Endothelial cell of umbilical vein (primary cell): ENCODE results near the gene MYH11. TPM values are rescaled to one million over a fixed set of nuclear protein-coding genes. Genes with fewer than 3 reads are reported as not detected.

ENCODE experiments used
- BruUV-seq: library from RNA; stranded (reverse); fragments of 400-500 nt; replicated peaks from 2 replicates; lab custom pipeline; 2021; lab: Mats Ljungman, UMichigan
- CTCF ChIA-PET: fragments of 300-600, 350-600 bp; sonication (Branson Sonifier 250); formaldehyde crosslinking; loops from one replicate; lab custom pipeline; 2021; ENCODE audit warnings: antibody characterized with exemption, inconsistent platforms; lab: Charles Lee
- POLR2A ChIA-PET: fragments of 300-600, 350-600 bp; sonication (Branson Sonifier 250); formaldehyde crosslinking; loops from one replicate; lab custom pipeline; 2021; ENCODE audit warnings: antibody characterized with exemption, inconsistent platforms; lab: Charles Lee
- DNase-seq: peaks from one replicate; pipeline ENCODE4 v3.0.0-alpha.2; 2011; ENCODE audit warnings: low read depth, low spot score
- FAIRE-seq: peaks from 2 replicates; lab custom pipeline; 2011; peaks lifted over from hg19 to GRCh38; lab: Jason Lieb, UNC
- H2AFZ ChIP-seq: 2 replicates; pipeline ENCODE4 v1.6.0; 2012; ENCODE audit warnings: low read depth, low read length, control low read depth, inconsistent platforms
- H3K27ac ChIP-seq: 2 replicates; pipeline ENCODE4 v1.5.1; 2011; ENCODE audit warnings: low read depth, mild to moderate bottlenecking, control low read depth, low read length, moderate library complexity; ENCODE audit not compliant: insufficient read depth
- H3K27me3 ChIP-seq, 2 experiments: 2 replicates each; pipeline versions ENCODE4 v1.6.0 to v1.6.1; 2011; ENCODE audit warnings: low read length in 2 of 2, mixed read lengths in 1 of 2; ENCODE audit not compliant: control insufficient read depth in 2 of 2, insufficient read depth in 2 of 2
- H3K36me3 ChIP-seq, 2 experiments: 2 replicates in 1 of 2; 3 replicates in 1 of 2; pipeline ENCODE4 v1.5.1; 2011; ENCODE audit warnings: low read length in 2 of 2, mild to moderate bottlenecking in 1 of 2, moderate library complexity in 1 of 2; ENCODE audit not compliant: control insufficient read depth in 2 of 2, insufficient read depth in 2 of 2; ENCODE audit errors: extremely low read depth in 1 of 2
- H3K4me1 ChIP-seq: 3 replicates; pipeline ENCODE4 v1.5.1; 2011; ENCODE audit warnings: mild to moderate bottlenecking, low read length; ENCODE audit not compliant: control insufficient read depth, insufficient read depth; ENCODE audit errors: extremely low read depth
- H3K4me2 ChIP-seq: 2 replicates; pipeline ENCODE4 v1.6.1; 2011; ENCODE audit warnings: low read length, control low read depth, mixed read lengths; ENCODE audit not compliant: insufficient read depth
- H3K4me3 ChIP-seq, 3 experiments: fragments of 200-600 bp in 1 of 3; sonication (generic), shearing (Covaris generic) in 1 of 3; replicated peaks in 1 of 3; 2 replicates each; pipeline ENCODE4 v1.5.1; 2011 to 2016; ENCODE audit warnings: control low read depth in 3 of 3, low read length in 3 of 3, mild to moderate bottlenecking in 2 of 3, inconsistent platforms in 1 of 3, low read depth in 1 of 3, moderate library complexity in 1 of 3; ENCODE audit not compliant: insufficient read depth in 1 of 3
- H3K79me2 ChIP-seq: 2 replicates; pipeline ENCODE4 v1.6.0; 2012; ENCODE audit warnings: low read length, inconsistent platforms; ENCODE audit not compliant: control insufficient read depth, insufficient read depth
- H3K9ac ChIP-seq: replicated peaks from 2 replicates; pipeline ENCODE3; 2011; ENCODE audit warnings: low read length, control low read depth; ENCODE audit not compliant: insufficient read depth; ENCODE audit errors: extremely low read depth
- H3K9me1 ChIP-seq: replicated peaks from 3 replicates; pipeline ENCODE4 v1.6.0; 2011; ENCODE audit warnings: mild to moderate bottlenecking, low read length; ENCODE audit not compliant: control insufficient read depth, insufficient read depth; ENCODE audit errors: extremely low read depth
- H3K9me3 ChIP-seq: replicated peaks from 2 replicates; pipeline ENCODE4 v1.5.1; 2012; ENCODE audit warnings: low read length, inconsistent platforms; ENCODE audit not compliant: control insufficient read depth, insufficient read depth
- H4K20me1 ChIP-seq: replicated peaks from 2 replicates; pipeline ENCODE3; 2011; ENCODE audit warnings: mild to moderate bottlenecking, low read length; ENCODE audit not compliant: control insufficient read depth, insufficient read depth; ENCODE audit errors: extremely low read depth
- EZH2 ChIP-seq: IDR thresholded peaks from 2 replicates; pipeline ENCODE4 v1.6.1; 2012; ENCODE audit warnings: borderline replicate concordance, low read depth, mild to moderate bottlenecking, moderate library complexity, low read length, inconsistent platforms; ENCODE audit not compliant: severe bottlenecking
- FOS ChIP-seq: IDR thresholded peaks from 2 replicates; pipeline ENCODE4 v1.6.1; 2011; ENCODE audit warnings: mild to moderate bottlenecking, low read length, moderate library complexity, borderline replicate concordance; ENCODE audit not compliant: insufficient read depth
- GATA2 ChIP-seq: IDR thresholded peaks from 2 replicates; pipeline ENCODE4 v1.7.0; 2011; ENCODE audit warnings: low read depth, mild to moderate bottlenecking, moderate library complexity, mixed read lengths, low read length; ENCODE audit not compliant: insufficient read length, insufficient read depth
- JUN ChIP-seq: IDR thresholded peaks from 2 replicates; pipeline ENCODE4 v1.6.1; 2011; ENCODE audit warnings: borderline replicate concordance, low read depth; ENCODE audit not compliant: insufficient read length, insufficient read depth
- MYC ChIP-seq: IDR thresholded peaks from one replicate; pipeline ENCODE4 v1.6.1; 2011; ENCODE audit warnings: mild to moderate bottlenecking, low read depth, low read length
- POLR2A ChIP-seq: IDR thresholded peaks from 2 replicates; pipeline ENCODE4 v1.6.1; 2012; ENCODE audit warnings: low read depth, mild to moderate bottlenecking, control low read depth, low read length
- POLR2AphosphoS5 ChIP-seq: IDR thresholded peaks from 2 replicates; pipeline ENCODE4 v1.6.1; 2012; ENCODE audit warnings: low read depth, mild to moderate bottlenecking, control low read depth, low read length, moderate library complexity; ENCODE audit not compliant: insufficient read depth
- dilution Hi-C: fragments of 300-500 bp; cut with MboI; formaldehyde crosslinking; loops from one replicate; pipeline ENCODE4 v1.15.0; 2019; ENCODE audit warnings: low sequenced_read_pairs; ENCODE audit not compliant: extremely low pct_ligation_motif_present
- intact Hi-C: fragments of 100-400 bp; cut with micrococcal nuclease; formaldehyde crosslinking; loops from one replicate; pipeline ENCODE4 v1.10.0; 2022
- polyA plus RNA-seq, 4 experiments: library from polyadenylated mRNA; depleted of rRNA in 3 of 4; stranded (reverse) in 3 of 4; unstranded in 1 of 4; fragments of >200 nt; gene quantifications; 2 replicates each; pipeline versions ENCODE4 v1.2.1 to v1.2.3, GENCODE V29; 2011 to 2012; ENCODE audit warnings: missing spikeins in 1 of 4
- total RNA-seq: library from RNA; stranded (reverse); gene quantifications from 2 replicates; pipeline ENCODE4 v1.2.3, GENCODE V29; 2021
- TF ChIP-seq, protein P1 (sequence below): IDR thresholded peaks from 2 replicates; pipeline ENCODE4 v1.6.1; 2011; ENCODE audit not compliant: insufficient read depth, insufficient read length
- TF ChIP-seq, protein P2 (sequence below), 2 donors: IDR thresholded peaks; 1 replicate in 1 of 2; 2 replicates in 1 of 2; pipeline ENCODE4 v1.5.1; 2011; ENCODE audit warnings: low read length in 2 of 2, mild to moderate bottlenecking in 2 of 2, moderate library complexity in 2 of 2, control low read depth in 1 of 2, inconsistent platforms in 1 of 2, low read depth in 1 of 2; ENCODE audit not compliant: insufficient read depth in 1 of 2; ENCODE audit errors: extremely low read depth in 1 of 2

Gene MYH11
- total and polyA plus RNA-seq, 2 donors (not counting 3 experiments of a cell fraction or from before 2014, with no cell fraction given), result not detected

DNA sequence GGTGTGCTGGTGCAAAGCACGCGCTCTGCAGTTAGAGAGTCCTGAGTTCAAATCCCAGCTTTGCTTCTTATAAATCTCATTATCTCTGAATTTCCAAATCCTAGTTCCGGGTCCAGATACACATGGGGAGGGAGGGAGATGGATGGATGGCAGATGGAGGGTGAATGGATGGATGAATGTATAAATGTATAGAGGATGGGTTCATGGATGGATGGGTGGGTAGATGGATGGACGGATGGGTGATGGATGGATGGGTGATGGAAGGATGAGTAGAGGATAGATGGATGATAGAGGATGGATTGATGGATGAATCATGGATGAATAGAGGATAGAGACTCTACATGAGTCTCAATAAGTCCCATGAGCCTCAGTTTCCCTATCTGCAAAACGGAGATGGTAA, 89.9 kb downstream of the MYH11 start:
- Histone ChIP-seq H3K79me2 (no peaks in the 10 kb centered on the region), H3K9me3 (no peaks in the 10 kb centered on the region), H3K27ac (no peak overlapping the region), H2AFZ (no peak overlapping the region), H3K4me3 (no peak overlapping the region), H3K27me3 (peaks cover 2 to 6% of the 10 kb centered on the region in 2 experiments), H3K36me3 (no peaks in the 10 kb centered on the region), H3K4me1 (no peaks in the 10 kb centered on the region), H3K9ac (no peak overlapping the region), H3K9me1 (no peaks in the 10 kb centered on the region), H3K4me2 (no peak overlapping the region), H4K20me1 (no peaks in the 10 kb centered on the region)
- no TSS peak for BruUV-seq
- intact Hi-C loops, result loop anchor here (1.0 kb wide), 3 partner anchors 55 to 427 kb away; no protein-coding TSS in a partner anchor
- TF ChIP-seq POLR2AphosphoS5, result no peak
- TF ChIP-seq, protein P1, sequence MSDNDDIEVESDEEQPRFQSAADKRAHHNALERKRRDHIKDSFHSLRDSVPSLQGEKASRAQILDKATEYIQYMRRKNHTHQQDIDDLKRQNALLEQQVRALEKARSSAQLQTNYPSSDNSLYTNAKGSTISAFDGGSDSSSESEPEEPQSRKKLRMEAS, result no peak
- TF ChIP-seq MYC, result no peak
- no peak for TF ChIP-seq JUN
- TF ChIP-seq, protein P2, sequence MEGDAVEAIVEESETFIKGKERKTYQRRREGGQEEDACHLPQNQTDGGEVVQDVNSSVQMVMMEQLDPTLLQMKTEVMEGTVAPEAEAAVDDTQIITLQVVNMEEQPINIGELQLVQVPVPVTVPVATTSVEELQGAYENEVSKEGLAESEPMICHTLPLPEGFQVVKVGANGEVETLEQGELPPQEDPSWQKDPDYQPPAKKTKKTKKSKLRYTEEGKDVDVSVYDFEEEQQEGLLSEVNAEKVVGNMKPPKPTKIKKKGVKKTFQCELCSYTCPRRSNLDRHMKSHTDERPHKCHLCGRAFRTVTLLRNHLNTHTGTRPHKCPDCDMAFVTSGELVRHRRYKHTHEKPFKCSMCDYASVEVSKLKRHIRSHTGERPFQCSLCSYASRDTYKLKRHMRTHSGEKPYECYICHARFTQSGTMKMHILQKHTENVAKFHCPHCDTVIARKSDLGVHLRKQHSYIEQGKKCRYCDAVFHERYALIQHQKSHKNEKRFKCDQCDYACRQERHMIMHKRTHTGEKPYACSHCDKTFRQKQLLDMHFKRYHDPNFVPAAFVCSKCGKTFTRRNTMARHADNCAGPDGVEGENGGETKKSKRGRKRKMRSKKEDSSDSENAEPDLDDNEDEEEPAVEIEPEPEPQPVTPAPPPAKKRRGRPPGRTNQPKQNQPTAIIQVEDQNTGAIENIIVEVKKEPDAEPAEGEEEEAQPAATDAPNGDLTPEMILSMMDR (IDR thresholded peaks at IDR 0.05; ENCODE audit: extremely low read depth in 1 of 2, insufficient read depth in 1 of 2, low read depth in 1 of 2, low read length in 2 of 2), result no peak
- no peak for TF ChIP-seq FOS
- no peak for TF ChIP-seq POLR2A
- TF ChIP-seq GATA2, result no peak
- TF ChIP-seq EZH2, result no peak
- dilution Hi-C loops, result no loop called here
- ChIA-PET POLR2A (no interaction called here), CTCF (interaction anchor here (5.4 kb wide), 1 partner anchor 55 kb away, joined by 73 read pairs; no protein-coding TSS in a partner anchor)
- FAIRE-seq, result no peak
- DNase-seq, result no peak
